Neuronal stem cell (in vitro differentiated cells): ENCODE results near the gene USP46.

Experiments
- DNase-seq: peaks from one replicate; pipeline ENCODE4 v3.0.0-alpha.2; 2013; ENCODE audit warnings: low spot score
- H2AFZ ChIP-seq: one replicate; pipeline ENCODE4 v1.6.1; 2013; ENCODE audit warnings: mild to moderate bottlenecking, low read length, inconsistent platforms
- H2AK5ac ChIP-seq: 2 replicates; pipeline ENCODE4 v1.6.1; 2013; ENCODE audit warnings: low read depth, mild to moderate bottlenecking, inconsistent platforms, low read length, moderate library complexity, mixed read lengths
- H2BK120ac ChIP-seq: 2 replicates; pipeline ENCODE4 v1.6.1; 2013; ENCODE audit warnings: low read depth, mild to moderate bottlenecking, inconsistent platforms, low read length, moderate library complexity, mixed read lengths
- H2BK12ac ChIP-seq: one replicate; pipeline ENCODE4 v1.6.1; 2013; ENCODE audit warnings: low read length, inconsistent platforms
- H2BK15ac ChIP-seq: 2 replicates; pipeline ENCODE4 v1.6.1; 2013; ENCODE audit warnings: mild to moderate bottlenecking, low read length, inconsistent platforms, mixed read lengths
- H2BK5ac ChIP-seq: one replicate; pipeline ENCODE4 v1.6.1; 2013; ENCODE audit warnings: inconsistent platforms, mild to moderate bottlenecking, low read length, moderate library complexity
- H3K14ac ChIP-seq: one replicate; pipeline ENCODE4 v1.6.1; 2013; ENCODE audit warnings: low read length, inconsistent platforms
- H3K18ac ChIP-seq: 2 replicates; pipeline ENCODE4 v1.6.1; 2013; ENCODE audit warnings: low read length, inconsistent platforms
- H3K23ac ChIP-seq: 2 replicates; pipeline ENCODE4 v1.6.1; 2013; ENCODE audit warnings: low read depth, mild to moderate bottlenecking, mixed read lengths, low read length, inconsistent platforms; ENCODE audit not compliant: poor library complexity
- H3K27ac ChIP-seq: replicated peaks from 3 replicates; pipeline ENCODE4 v1.5.1; 2013; ENCODE audit warnings: low read length, inconsistent platforms
- H3K27me3 ChIP-seq, 3 experiments: 2 replicates each; pipeline ENCODE4 v1.6.1; 2013; ENCODE audit warnings: low read length in 3 of 3, mild to moderate bottlenecking in 2 of 3, inconsistent platforms in 1 of 3, low read depth in 1 of 3, mixed read lengths in 1 of 3, moderate library complexity in 1 of 3; ENCODE audit not compliant: control insufficient read depth in 3 of 3, insufficient read depth in 3 of 3
- H3K36me3 ChIP-seq, 2 donors: replicated peaks in 1 of 2; 2 replicates each; pipeline ENCODE4 v1.6.1; 2013; ENCODE audit warnings: low read length in 2 of 2; ENCODE audit not compliant: control insufficient read depth in 2 of 2, insufficient read depth in 2 of 2
- H3K4ac ChIP-seq: 2 replicates; pipeline ENCODE4 v1.6.1; 2013; ENCODE audit warnings: inconsistent platforms, mild to moderate bottlenecking, low read length, moderate library complexity
- H3K4me1 ChIP-seq, 2 donors: 1 replicate in 1 of 2; 2 replicates in 1 of 2; pipeline ENCODE4 v1.6.1; 2013; ENCODE audit warnings: low read length in 2 of 2, low read depth in 1 of 2; ENCODE audit not compliant: control insufficient read depth in 2 of 2, insufficient read depth in 1 of 2
- H3K4me2 ChIP-seq: one replicate; pipeline ENCODE4 v1.6.1; 2013; ENCODE audit warnings: mild to moderate bottlenecking, low read length, inconsistent platforms; ENCODE audit not compliant: insufficient read depth, poor library complexity, severe bottlenecking
- H3K4me3 ChIP-seq, 2 donors: 2 replicates each; pipeline ENCODE4 v1.5.1; 2013; ENCODE audit warnings: low read length in 2 of 2, mild to moderate bottlenecking in 2 of 2, inconsistent platforms in 1 of 2, moderate library complexity in 1 of 2
- H3K79me1 ChIP-seq: one replicate; pipeline ENCODE4 v1.6.1; 2013; ENCODE audit warnings: low read depth, mild to moderate bottlenecking, inconsistent platforms, low read length, moderate library complexity
- H3K9ac ChIP-seq: one replicate; pipeline ENCODE4 v1.6.1; 2013; ENCODE audit warnings: mild to moderate bottlenecking, low read depth, low read length, inconsistent platforms; ENCODE audit not compliant: poor library complexity
- H3K9me3 ChIP-seq, 2 donors: replicated peaks in 1 of 2; 2 replicates each; pipeline versions ENCODE3 to v1.6.1; 2013; ENCODE audit warnings: low read length in 2 of 2, mild to moderate bottlenecking in 2 of 2, inconsistent platforms in 1 of 2, low read depth in 1 of 2, mixed read lengths in 1 of 2, moderate library complexity in 1 of 2; ENCODE audit not compliant: control insufficient read depth in 2 of 2, insufficient read depth in 1 of 2
- H4K8ac ChIP-seq: one replicate; pipeline ENCODE4 v1.6.1; 2013; ENCODE audit warnings: low read depth, mild to moderate bottlenecking, inconsistent platforms, low read length, moderate library complexity
- H4K91ac ChIP-seq: one replicate; pipeline ENCODE4 v1.6.1; 2013; ENCODE audit warnings: low read length, low read depth, mild to moderate bottlenecking, inconsistent platforms; ENCODE audit not compliant: poor library complexity
- WGBS, 2 donors: extraction: QIAGEN DNeasy Blood & Tissue Kit; methylation state at CpG; one replicate each; pipeline ENCODE4 v1.1.7; 2013; ENCODE audit warnings: missing lambda C conversion rate in 2 of 2, mixed read lengths in 1 of 2; ENCODE audit not compliant: insufficient read length in 2 of 2, insufficient replicate concordance in 1 of 2; ENCODE audit errors: extremely low coverage in 2 of 2; 5-methylcytosine and 5-hydroxymethylcytosine counted together

USP46 gene

GRCh38 chr4:52664479-52664878, 5.4 kb upstream of the USP46 start:
- Histone ChIP-seq H4K91ac (no peak overlapping the region), H3K4me2 (no peak overlapping the region), H3K9ac (no peak overlapping the region), H3K9me3 (peaks cover 6 to 29% of the 10 kb centered on the region in 2 donors), H4K8ac (no peak overlapping the region), H3K14ac (no peak overlapping the region), H3K4me3 (no peak overlapping the region), H3K18ac (no peak overlapping the region), H3K4ac (no peak overlapping the region), H3K36me3 (peaks cover 2 to 11% of the 10 kb centered on the region in 2 donors), H3K27me3 (no peaks in the 10 kb centered on the region), H3K23ac (no peak overlapping the region), H3K79me1 (no peaks in the 10 kb centered on the region), H2AK5ac (no peak overlapping the region), H3K4me1 (no peaks in the 10 kb centered on the region), H2BK120ac (no peak overlapping the region), H2BK15ac (no peak overlapping the region), H2AFZ (no peak overlapping the region), H2BK5ac (no peak overlapping the region), H2BK12ac (no peak overlapping the region), H3K27ac (no peak overlapping the region)
- no peak for DNase-seq

- Histone ChIP-seq H4K91ac (no peak overlapping the region), H2AK5ac (no peak overlapping the region), H3K4me3 (no peak overlapping the region), H3K27me3 (no peaks in the 10 kb centered on the region), H3K36me3 (peaks cover 2 to 18% of the 10 kb centered on the region in 2 donors), H2BK120ac (no peak overlapping the region), H2BK5ac (no peak overlapping the region), H3K14ac (no peak overlapping the region), H2BK15ac (no peak overlapping the region), H3K4ac (no peak overlapping the region), H3K27ac (no peak overlapping the region), H3K9ac (no peak overlapping the region), H2AFZ (no peak overlapping the region), H2BK12ac (no peak overlapping the region), H3K18ac (no peak overlapping the region), H3K4me2 (no peak overlapping the region), H4K8ac (no peak overlapping the region), H3K9me3 (peaks cover 6 to 29% of the 10 kb centered on the region in 2 donors), H3K23ac (no peak overlapping the region), H3K4me1 (peaks cover 3 to 9% of the 10 kb centered on the region in 2 donors), H3K79me1 (peaks cover 6% of the 10 kb centered on the region)
- DNase-seq, result no peak
- WGBS, 2 donors, result no CpG with 5 or more reads among the region's 4 CpGs
Observed at GRCh38 chr4:52661966-52662690, 3.0 kb upstream of the USP46 start.

GRCh38 chr4:52660643-52661042, 1.5 kb upstream of the USP46 start:
- no CpG with 5 or more reads among the region's 6 CpGs for WGBS, 2 donors
- Histone ChIP-seq H2AK5ac (no peak overlapping the region), H3K18ac (no peak overlapping the region), H3K9me3 (peaks cover 6 to 33% of the 10 kb centered on the region in 2 donors), H2BK15ac (no peak overlapping the region), H2BK5ac (no peak overlapping the region), H3K36me3 (peaks cover 2 to 32% of the 10 kb centered on the region in 2 donors), H3K27ac (no peak overlapping the region), H2BK12ac (no peak overlapping the region), H3K4me1 (peaks cover 3 to 9% of the 10 kb centered on the region in 2 donors), H3K9ac (no peak overlapping the region), H2AFZ (no peak overlapping the region), H3K79me1 (peaks cover 6% of the 10 kb centered on the region), H2BK120ac (no peak overlapping the region), H3K27me3 (no peaks in the 10 kb centered on the region), H3K4me3 (no peak overlapping the region), H4K91ac (no peak overlapping the region), H4K8ac (no peak overlapping the region), H3K4me2 (no peak overlapping the region), H3K4ac (no peak overlapping the region), H3K23ac (no peak overlapping the region), H3K14ac (no peak overlapping the region)
- no peak for DNase-seq

GRCh38 chr4:52659722-52660261, 691 bp upstream of the USP46 start:
- Histone ChIP-seq H3K9me3 (peaks cover 6 to 41% of the 10 kb centered on the region in 2 donors), H2BK15ac (peak overlapping the region; percentile 61), H3K18ac (peak overlapping the region; percentile 97), H3K23ac (no peak overlapping the region), H3K36me3 (peaks cover 2 to 34% of the 10 kb centered on the region in 2 donors), H4K8ac (no peak overlapping the region), H2AFZ (peak overlapping the region; percentile 99), H4K91ac (no peak overlapping the region), H3K27ac (no peak overlapping the region), H3K9ac (peak overlapping the region; percentile 83), H3K4me2 (peak overlapping the region; percentile 87), H2BK120ac (no peak overlapping the region), H3K27me3 (no peaks in the 10 kb centered on the region), H3K14ac (no peak overlapping the region), H2AK5ac (no peak overlapping the region), H2BK12ac (no peak overlapping the region), H3K4me1 (peaks cover 3 to 9% of the 10 kb centered on the region in 2 donors), H2BK5ac (peak overlapping the region; percentile 90), H3K4ac (no peak overlapping the region), H3K4me3 (peak overlapping the region; percentile 86 to 88), H3K79me1 (peaks cover 6% of the 10 kb centered on the region)
- no CpG with 5 or more reads among the region's 45 CpGs for WGBS, 2 donors
- DNase-seq, result peak; percentile 14
